ENCODE measurements around the gene C3orf70.

Gene C3orf70

DNA sequence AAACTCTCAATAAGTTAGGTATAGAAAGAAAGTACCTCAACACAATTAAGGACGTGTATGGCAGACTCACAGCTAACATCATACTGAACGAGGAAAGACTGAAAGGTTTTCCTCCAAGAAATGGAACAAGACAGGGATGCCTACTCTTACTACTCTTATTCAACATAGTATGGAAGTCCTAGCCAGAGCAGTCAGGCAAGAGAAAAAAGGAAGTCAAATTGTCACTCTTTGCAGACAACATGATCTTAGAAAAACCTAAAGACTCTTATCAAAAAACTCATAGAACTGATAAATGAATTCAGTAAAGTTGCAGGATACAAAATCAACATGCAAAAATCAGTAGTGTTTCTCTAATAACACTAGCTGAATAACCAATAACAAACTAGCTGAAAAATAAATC is 96.0 kb downstream of the C3orf70 start:
- no peak for DNase-seq (ENCODE audit: low read depth in 1 of 2, low spot score in 1 of 2)
- in situ Hi-C loops (cut with HindIII; ENCODE audit: low pct_unique_long_range_greater_than_20kb, low sequenced_read_pairs) = no loop called here
- no peak for TF ChIP-seq JUND (IDR thresholded peaks at IDR 0.05; ENCODE audit: low read depth)

DNA sequence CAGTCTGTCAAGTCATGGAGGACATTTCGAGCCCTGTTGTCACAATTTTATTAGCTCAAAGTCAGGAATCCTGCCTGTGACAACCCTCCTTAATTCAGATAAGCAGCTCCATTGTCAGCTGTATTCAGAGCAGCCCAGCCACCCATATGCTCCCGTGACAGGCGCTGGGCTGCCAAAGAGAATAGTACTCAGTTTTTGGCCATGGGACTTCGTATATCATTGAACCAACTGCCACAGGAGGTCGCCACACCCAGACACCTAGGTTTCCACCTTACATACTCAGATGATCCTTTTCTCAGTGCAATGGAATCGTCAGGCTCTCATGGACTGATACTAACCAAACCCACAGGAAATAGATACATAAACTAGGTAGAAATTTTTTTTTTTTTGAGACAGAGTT is 100.2 kb downstream of the C3orf70 start:
- no peak for TF ChIP-seq JUND (IDR thresholded peaks at IDR 0.05; ENCODE audit: low read depth)
- in situ Hi-C loops (cut with HindIII; ENCODE audit: low pct_unique_long_range_greater_than_20kb, low sequenced_read_pairs) = no loop called here
- DNase-seq (ENCODE audit: low read depth in 1 of 2, low spot score in 1 of 2) = no peak

DNA sequence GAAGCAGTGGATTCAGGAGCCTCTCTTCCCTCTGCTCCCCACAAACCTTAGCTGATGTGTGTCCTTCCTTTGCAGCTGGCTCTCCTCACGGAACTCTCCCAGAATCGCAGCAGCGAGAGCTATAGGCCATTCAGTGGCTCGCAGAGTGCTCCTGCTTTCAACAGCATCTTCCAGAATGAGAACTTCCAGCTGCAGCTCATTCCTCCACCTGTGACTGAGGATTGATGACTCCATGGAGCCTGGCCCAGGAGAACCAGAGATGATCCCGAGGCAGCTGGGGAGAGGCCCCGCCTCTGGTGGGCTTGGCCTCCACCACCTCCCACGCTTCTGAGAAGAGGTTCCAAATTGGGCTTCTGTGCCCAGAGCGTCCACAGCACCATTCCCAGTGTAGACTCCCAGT is 101.1 kb downstream of the C3orf70 start:
- TF ChIP-seq JUND (IDR thresholded peaks at IDR 0.05; ENCODE audit: low read depth) = no peak
- DNase-seq (ENCODE audit: low read depth in 1 of 2, low spot score in 1 of 2) = no peak
- in situ Hi-C loops (cut with HindIII; ENCODE audit: low pct_unique_long_range_greater_than_20kb, low sequenced_read_pairs) = no loop called here

DNA sequence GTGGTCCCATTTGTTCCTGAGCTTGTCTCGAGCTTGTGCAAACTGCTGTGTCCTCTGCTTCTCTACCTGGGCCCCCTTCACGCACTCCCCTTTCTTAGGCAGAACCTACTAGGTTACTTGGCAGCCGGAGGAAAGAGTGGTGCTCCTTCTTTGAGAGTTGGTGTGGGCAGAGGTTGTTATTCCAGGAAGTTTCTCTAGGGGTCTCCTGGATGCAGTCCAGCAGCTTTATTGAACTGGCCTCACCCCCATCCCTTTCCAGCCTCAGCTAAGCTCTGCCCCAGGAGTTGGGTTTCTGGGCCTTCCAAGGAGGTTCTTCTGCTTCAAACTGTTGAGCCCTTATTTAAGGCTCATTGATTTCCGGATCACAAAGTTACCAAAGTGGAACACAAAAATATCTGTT is 103.2 kb downstream of the C3orf70 start:
- in situ Hi-C loops (cut with HindIII; ENCODE audit: low pct_unique_long_range_greater_than_20kb, low sequenced_read_pairs) = no loop called here
- no peak for TF ChIP-seq JUND (IDR thresholded peaks at IDR 0.05; ENCODE audit: low read depth)
- DNase-seq (ENCODE audit: low read depth in 1 of 2, low spot score in 1 of 2) = no peak

DNA sequence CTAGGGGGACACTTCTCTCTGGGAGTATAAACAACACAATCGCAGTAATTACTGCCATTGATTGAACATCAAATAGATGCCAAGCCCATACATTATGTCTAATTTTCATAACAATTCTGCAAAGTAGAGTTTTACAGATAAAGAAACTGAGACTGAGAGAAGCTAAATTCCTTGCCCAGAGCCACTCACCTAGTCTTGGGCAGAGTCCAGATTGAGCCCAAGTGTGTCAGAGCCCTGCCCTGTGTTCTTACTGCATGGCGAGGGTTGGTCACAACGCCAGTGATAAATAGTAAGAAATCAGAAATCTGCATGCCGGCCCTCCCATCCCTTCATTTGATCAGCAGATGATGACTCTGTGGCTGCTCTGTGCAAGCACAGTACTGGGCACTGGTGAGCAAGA is 106.3 kb downstream of the C3orf70 start:
- no peak for TF ChIP-seq JUND (IDR thresholded peaks at IDR 0.05; ENCODE audit: low read depth)
- in situ Hi-C loops (cut with HindIII; ENCODE audit: low pct_unique_long_range_greater_than_20kb, low sequenced_read_pairs) = no loop called here
- no peak for DNase-seq (ENCODE audit: low read depth in 1 of 2, low spot score in 1 of 2)

DNA sequence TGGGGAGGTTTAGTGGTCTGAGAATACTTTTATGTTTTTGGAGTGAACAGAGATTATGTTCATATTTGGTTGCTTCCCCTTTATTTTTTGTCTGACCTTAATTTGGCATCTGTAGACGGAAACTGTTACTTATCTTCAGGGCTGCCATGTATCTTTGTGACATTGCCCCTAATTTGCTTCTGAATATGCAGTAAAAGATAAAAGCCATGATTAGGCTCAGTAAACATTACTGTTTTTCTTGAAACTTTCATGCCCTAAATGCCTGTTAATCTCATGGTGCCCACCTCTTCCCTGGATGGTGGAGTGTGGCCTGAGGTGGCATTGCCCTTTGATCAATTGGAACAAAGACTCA is 106.7 kb downstream of the C3orf70 start:
- no peak for TF ChIP-seq JUND (IDR thresholded peaks at IDR 0.05; ENCODE audit: low read depth)
- no peak for DNase-seq (ENCODE audit: low read depth in 1 of 2, low spot score in 1 of 2)
- in situ Hi-C loops (cut with HindIII; ENCODE audit: low pct_unique_long_range_greater_than_20kb, low sequenced_read_pairs) = no loop called here

DNA sequence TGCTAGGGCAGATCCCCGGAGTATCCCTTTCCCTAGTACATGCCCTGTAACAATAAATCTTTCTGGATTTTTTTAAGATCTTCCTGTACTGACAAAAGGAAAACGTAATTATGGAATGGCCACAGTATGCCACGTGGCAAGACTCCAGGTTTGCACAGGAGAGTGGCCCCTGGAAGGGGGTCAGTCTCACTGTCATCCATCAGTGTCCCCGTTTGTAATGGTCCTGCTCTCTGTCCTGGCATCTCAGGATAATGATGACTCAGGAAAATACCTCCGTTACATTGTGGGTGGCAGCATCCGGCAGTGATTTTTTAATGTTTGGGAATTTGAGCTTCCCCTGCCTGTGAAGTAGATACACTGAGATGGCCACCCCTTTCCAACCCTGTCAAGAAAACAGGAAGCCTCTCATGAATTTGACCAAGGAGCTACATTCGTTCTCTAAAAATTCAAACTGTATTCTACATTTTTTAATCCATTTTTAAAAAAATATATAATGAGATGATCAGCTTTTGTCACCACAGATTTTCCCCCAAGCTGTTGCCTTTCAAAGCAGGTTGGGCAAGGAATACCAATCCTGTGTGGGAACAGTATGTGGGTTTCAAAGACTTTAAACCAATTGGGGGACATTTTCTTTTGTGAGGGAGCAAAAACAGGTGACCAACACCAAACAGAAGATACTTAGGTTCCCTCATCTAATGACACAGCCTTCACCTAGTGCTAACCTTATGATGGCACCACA is 110.4 kb downstream of the C3orf70 start:
- in situ Hi-C loops (cut with HindIII; ENCODE audit: low pct_unique_long_range_greater_than_20kb, low sequenced_read_pairs) = no loop called here
- no peak for TF ChIP-seq JUND (IDR thresholded peaks at IDR 0.05; ENCODE audit: low read depth)
- DNase-seq (ENCODE audit: low read depth in 1 of 2, low spot score in 1 of 2) = no peak

DNA sequence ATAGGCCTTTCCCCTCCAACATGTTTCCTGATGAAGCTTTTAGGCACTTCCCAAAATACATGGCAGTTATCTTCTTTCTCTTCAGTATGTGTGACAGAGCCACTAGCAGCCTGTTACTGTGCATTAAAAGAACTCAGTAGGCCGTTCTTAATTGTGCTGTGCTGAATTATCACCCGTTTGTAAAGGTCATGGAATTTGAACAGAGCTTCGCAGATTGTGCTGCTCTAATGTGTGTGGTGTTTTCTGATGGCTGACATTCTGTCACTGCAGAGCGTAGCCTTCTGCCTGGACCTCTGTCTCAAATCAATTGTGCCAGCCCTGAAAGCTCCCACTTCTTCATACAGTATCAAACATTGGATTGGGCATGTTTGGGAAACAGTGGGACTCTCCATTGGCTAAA is 111.3 kb downstream of the C3orf70 start:
- DNase-seq (ENCODE audit: low read depth in 1 of 2, low spot score in 1 of 2) = no peak
- TF ChIP-seq JUND (IDR thresholded peaks at IDR 0.05; ENCODE audit: low read depth) = no peak
- in situ Hi-C loops (cut with HindIII; ENCODE audit: low pct_unique_long_range_greater_than_20kb, low sequenced_read_pairs) = no loop called here

DNA sequence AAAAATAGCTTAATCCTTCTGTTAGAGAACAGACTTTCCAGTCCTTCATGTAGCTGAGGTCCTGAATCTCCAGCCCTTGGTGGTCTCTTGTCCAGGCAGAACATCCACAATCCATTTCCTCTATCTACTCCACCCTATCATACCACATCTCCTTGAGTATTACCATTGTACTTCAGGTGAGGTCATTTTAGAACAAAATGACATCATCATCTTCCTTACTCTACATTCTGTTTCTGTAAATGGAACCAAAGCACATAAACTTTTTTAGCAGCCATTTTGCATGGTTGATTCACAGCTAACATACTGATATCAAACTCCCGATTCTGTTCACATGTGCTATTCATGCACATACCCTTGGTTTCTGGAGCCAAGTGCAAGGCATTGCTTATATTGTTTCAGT is 112.4 kb downstream of the C3orf70 start:
- DNase-seq (ENCODE audit: low read depth in 1 of 2, low spot score in 1 of 2) = no peak
- no peak for TF ChIP-seq JUND (IDR thresholded peaks at IDR 0.05; ENCODE audit: low read depth)
- in situ Hi-C loops (cut with HindIII; ENCODE audit: low pct_unique_long_range_greater_than_20kb, low sequenced_read_pairs) = no loop called here

DNA sequence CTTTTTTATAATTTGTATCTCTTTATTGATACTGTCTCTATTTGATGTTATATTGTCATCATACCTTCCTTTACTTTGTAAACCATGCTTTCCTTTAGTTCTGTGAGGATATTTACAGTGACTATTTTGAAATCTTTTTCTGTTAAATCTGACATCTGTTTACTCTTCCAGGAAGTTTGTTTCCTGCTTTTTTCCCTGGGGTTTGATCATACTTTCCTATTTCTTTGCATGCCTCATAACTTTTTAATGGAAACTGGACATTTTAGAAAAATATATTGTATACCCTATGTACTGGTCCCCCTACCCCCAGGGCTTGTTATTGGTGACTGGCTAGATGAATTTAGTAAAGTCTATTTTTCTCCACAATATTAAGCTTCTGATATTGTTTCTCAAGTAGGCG is 115.1 kb downstream of the C3orf70 start:
- no peak for TF ChIP-seq JUND (IDR thresholded peaks at IDR 0.05; ENCODE audit: low read depth)
- in situ Hi-C loops (cut with HindIII; ENCODE audit: low pct_unique_long_range_greater_than_20kb, low sequenced_read_pairs) = no loop called here
- no peak for DNase-seq (ENCODE audit: low read depth in 1 of 2, low spot score in 1 of 2)

DNA sequence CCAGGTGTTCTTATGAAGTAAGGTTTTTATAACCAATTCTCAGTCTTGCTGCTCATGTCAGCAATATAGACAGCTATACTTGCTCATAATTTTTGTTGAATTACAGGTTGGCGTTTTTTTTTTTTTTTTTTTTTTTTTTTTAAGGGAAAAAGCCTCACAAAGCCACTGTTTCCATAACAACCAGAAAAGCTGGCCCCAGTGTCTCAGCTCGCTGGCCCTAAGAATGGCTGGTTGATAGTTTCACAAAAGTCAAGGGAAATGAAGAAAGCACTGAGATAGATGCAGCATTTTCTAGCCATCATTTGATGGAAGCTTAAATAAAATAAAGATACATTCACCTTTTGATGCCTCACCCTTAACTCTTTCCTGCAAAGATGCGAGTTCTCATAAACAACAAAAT is 121.9 kb downstream of the C3orf70 start:
- TF ChIP-seq JUND (IDR thresholded peaks at IDR 0.05; ENCODE audit: low read depth) = no peak
- no peak for DNase-seq (ENCODE audit: low read depth in 1 of 2, low spot score in 1 of 2)
- in situ Hi-C loops (cut with HindIII; ENCODE audit: low pct_unique_long_range_greater_than_20kb, low sequenced_read_pairs) = no loop called here

DNA sequence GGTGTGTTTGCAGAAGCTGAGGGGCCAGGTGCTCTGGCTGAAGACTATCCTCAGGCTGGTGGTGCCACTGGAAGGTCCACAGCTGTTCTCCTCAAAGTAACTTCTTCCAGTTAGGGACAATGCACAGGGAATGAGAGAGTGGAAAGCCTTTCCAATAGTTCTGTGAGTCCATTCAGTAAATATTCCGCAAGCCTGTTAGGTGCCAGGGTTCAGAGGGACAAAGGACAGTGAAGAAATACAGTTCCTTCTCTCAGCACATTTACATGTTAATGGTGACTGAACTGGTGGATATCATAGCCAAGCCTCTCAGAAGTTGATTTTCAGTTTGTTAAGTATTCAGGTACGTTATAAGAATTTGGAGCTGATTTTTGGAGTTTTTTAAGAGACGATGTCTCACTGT is 122.5 kb downstream of the C3orf70 start:
- DNase-seq (ENCODE audit: low read depth in 1 of 2, low spot score in 1 of 2) = no peak
- in situ Hi-C loops (cut with HindIII; ENCODE audit: low pct_unique_long_range_greater_than_20kb, low sequenced_read_pairs) = no loop called here
- TF ChIP-seq JUND (IDR thresholded peaks at IDR 0.05; ENCODE audit: low read depth) = no peak

DNA sequence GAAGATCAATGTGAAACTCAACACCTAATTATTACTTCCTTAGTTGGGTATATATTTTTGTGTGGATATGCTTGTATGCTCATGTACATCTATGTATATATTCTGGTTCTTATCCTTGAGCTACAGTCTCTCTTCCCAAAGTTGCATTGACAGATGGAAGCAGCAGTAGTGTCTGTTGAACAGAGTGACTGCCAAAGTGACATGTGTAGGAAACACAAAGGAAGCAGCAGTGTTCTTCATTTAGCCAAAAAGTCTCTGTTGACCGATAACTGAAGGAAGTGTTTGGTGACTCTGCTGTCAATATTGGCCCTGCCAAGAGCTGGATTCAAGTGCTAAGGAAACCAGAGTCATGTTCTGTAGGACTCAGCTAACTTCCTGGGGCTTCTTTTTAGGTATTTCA is 123.8 kb downstream of the C3orf70 start:
- in situ Hi-C loops (cut with HindIII; ENCODE audit: low pct_unique_long_range_greater_than_20kb, low sequenced_read_pairs) = no loop called here

DNA sequence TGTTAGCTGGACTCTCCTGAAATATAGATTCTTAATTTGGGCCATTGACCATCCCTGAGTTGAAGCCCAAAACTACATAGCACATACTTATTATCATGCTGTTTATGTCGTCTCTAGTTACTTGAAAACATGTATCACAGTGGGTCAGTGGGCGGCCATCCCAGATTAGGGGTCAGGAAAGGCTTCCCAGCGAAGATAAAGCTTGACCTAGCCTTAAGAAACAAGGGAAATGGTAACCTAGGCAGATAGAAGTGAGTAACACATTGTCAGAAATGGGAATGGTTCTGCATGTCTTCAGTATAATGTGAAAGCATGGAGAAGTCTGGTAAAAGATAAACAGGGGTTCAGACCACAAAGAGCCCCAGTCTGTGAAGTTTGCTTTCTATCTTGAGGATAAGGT is 124.7 kb downstream of the C3orf70 start:
- no peak for DNase-seq (ENCODE audit: low read depth in 1 of 2, low spot score in 1 of 2)
- in situ Hi-C loops (cut with HindIII; ENCODE audit: low pct_unique_long_range_greater_than_20kb, low sequenced_read_pairs) = no loop called here
- TF ChIP-seq JUND (IDR thresholded peaks at IDR 0.05; ENCODE audit: low read depth) = no peak

More for the DNA sequence above, 123.8 kb downstream of the C3orf70 start:
- no peak for DNase-seq (ENCODE audit: low read depth in 1 of 2, low spot score in 1 of 2)
- TF ChIP-seq JUND (IDR thresholded peaks at IDR 0.05; ENCODE audit: low read depth) = no peak

Data from T47D (cell line).